GM04504 (cell line): ENCODE results near the gene FKRP.
A peak's percentile ranks its signal among the peaks of the same experiment; 100 is the strongest.
"Not testable (repeated sequence)": the region's sequence is repeated elsewhere in the genome, so short reads cannot be mapped to it uniquely, and the experiment has no call there.

Experiments used
- DNase-seq: peaks from one replicate; pipeline ENCODE4 v3.0.0-alpha.2; 2012; ENCODE audit warnings: low read depth

Gene FKRP

DNA sequence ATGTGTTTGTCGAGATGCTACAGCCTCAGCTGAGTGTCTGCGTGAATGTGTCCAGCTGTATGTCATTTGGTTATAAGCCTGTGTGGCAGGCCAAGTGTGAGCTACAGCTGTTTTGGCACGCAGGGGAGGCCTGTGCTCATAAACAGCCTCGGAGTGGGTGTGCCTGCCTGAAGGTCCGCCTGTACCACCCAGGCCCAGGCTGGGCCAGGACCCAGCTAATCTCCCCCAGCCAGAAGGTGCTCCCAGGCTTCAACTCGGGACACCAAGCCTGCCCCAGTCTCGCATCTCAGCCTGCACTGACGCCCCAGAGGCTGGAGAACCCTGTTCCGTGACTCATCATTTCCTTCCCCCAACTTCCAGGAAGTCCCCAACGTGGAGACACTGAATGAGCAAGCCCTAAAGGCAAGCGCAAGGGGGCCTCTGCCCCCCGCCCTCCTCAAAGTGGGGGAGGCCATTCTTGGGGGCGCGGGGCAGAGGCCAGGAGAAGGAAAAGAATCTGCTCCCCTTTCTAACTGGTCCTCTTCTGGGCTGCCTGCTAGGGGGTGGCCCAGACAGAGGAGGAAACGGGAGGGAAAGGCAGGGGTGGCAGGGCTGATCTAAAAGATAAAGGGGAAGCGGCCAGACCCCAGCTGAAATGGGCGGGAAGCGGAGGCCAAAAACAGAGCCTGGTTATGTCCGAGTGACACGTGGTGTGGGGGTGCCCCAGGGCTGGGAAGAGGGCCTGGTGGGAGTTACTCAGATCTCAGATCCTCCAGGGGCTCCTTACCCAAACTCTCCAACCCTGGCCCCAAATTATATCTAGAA, 40.6 kb downstream of the FKRP start:
- DNase-seq: peak; percentile 89

DNA sequence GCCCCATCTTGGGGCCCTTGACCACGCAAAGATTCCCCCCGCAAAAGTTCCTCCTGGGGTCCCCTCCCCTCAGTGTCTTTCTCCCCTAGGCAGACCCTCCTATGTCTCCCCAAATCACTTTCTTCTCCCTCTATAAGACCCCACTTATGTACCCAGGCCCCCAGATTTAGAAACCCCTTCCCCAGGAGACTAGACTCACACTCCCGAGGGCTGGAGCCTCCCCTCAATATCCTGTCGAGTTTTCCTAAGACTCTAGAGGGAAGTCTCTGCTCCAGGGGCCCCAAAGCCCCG, 41.1 kb downstream of the FKRP start:
- DNase-seq: no peak

DNA sequence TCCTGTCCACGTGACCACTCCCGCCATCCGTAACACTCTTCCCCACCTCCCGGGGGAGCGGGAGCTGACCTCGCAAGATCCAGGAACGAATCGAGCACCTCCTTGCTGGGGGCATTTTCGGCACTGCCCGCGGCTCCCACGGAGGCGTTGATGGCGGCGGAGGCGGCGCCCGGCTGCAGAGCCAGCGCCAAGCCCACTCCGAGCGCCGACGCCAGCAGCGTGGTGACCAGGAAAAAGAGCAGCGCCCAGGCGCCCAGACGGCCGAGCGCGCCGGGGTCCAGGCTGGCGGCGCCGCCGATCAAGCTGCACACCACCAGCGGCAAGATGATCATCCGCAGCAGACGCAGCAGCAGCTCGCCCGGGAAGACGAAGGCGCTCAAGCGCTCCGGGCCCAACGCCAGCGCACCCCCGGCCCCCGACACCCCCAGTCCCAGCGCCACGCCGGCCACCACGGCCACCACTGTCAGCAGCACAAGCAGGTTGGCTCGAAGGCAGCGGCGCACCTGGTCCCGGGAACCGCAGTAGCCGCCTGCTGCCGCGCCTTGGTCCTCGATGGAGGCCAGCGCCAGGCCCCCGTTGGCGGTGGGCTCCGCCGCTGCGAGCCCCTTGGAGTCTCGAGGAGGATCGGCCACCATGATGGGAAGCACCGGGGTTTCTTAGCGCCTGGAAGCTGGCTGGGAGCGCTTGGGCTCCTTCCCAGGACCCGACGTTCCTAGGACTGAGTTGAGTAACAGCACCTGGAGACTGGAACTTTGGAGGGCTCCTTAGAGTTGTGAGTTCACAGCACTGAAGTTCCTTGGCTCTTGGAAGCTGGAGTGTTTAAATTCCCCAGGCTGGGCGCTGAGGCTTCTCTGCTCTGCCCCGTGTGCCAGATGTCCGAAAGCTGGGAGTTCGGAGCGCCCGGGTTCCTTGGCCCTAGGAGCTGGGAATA, 41.7 kb downstream of the FKRP start:
- no peak for DNase-seq

DNA sequence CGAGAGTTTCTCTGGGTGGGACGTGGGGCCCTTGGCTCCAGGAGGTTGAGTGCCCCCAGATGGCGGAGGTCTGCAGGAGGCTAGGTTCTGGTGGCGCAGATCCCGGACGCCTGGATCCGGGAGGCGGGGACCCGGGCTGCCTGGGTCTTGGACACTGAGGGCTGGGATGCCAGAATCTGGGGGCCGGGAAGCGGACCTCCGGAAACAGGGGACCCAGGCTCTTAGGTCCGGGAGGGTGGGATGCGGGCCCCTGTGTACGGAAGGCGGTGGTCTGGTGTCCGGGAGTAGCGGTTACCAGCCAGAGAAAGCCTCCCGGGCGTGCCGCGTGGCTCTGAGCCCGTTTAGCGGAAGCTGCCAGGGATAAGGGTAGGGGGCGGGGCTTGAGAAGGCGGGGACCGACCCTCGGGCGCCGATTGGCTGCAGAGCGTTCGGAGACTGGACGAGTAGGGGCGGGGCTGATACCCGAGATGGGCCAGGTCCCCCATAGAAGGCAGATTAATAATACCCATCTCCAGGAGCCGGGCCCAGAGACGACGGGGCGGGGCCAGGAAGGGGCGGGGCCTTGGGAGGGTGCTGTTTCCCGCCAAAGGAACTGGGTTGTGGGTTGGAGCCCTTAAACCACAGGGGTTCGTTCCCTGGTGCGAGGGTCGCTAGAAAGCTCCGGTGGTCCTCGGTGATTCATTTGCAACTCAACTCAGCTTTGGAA, 42.6 kb downstream of the FKRP start, which contains the start of gene SLC1A5:
SLC1A5 (minus strand) TSS at position 333 of the 706 bp plus-strand sequence. CDS start 629 bp downstream, outside the sequence.
- peak; percentile 95 for DNase-seq

DNA sequence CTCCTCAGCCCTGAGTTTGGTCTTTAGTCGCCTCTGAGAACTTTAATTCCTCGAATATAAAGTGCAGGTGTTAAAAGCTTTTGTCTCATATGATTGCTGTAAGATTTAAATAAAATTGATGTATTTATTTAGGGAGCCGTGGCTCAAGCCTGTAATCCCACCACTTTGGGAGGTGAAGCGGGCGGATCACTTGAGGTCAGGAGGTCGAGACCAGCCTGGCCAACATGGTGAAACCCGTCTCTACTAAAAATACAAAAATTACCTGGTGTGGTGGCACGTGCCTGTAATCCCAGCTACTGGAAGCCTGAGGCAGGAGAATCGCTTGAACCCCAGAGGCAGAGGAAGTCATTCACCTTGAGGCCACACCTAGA, 43.1 kb downstream of the FKRP start:
- no peak for DNase-seq

DNA sequence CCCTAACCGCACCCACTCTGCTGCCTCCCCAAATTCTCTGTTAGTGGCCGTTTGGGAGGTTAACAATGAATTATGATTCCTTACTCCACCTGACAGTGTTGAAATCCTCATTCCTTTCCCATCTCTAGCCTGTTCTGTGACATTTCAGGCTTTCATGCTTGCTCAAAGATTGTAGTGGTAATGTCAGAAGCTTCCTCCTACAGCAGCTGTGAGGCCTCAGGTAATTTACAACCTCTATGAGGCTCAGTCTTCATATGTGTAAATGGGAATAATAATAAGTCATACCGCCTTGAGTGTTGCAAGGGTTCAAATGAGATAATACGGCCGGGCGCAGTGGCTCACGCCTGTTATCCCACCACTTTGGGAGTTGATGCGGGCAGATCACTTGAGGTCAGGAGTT, 43.5 kb downstream of the FKRP start:
- DNase-seq: no peak

DNA sequence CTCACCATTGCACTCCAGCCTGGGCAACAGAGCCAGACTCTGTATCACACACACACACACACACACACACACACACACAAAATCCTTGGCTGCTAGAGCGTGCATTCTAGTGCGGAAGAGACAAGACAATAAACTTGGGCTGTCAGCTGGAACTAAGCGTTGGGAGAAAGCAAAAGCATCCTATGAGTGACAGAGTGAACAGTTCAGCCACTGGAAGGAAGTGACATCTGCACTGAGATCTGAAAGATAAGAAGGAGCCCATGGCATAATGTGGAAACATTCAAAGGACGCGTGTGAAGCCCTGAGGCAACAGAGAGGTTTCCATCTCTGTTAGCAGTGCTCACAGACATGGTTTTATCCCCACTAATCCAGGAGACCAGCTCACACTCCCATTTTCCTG, 46.1 kb downstream of the FKRP start:
- no peak for DNase-seq

DNA sequence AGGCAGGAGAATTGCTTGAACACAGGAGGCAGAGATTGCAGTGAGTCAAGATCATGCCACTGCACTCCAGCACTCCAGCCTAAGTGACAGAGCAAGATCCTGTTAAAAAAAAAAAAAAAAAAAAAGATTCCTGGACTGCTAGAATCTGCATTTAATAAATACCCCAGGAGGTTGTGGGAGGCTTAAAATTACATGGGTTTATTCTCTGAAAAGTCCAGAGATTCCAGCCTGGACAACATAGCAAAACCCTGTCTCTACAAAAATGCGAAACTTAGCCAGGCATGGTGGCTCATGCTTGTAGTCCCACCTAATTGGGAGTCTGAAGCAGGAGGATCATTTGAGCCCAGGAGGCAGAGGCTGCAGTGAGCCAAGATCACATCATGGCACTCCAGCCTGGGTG, 52.0 kb downstream of the FKRP start:
- no peak for DNase-seq

DNA sequence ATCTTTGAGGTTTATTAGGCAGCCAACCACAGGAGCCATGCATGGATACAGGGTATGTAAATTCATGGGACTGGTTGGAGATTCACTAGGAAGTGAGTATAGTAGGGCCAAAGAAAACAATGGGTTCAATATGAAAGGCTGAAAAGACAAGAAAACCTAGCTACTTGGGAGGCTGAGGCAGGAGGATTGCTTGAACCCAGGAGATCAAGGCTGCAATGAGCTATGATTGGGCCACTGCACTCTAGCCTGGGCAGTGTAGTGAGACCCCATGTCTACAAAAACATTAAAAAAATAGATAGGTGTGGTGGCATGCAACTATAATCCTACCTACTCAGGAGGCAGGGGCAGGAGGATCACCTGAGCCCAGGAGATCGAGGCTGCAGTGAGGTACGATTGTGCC, 52.9 kb downstream of the FKRP start:
- no peak for DNase-seq

DNA sequence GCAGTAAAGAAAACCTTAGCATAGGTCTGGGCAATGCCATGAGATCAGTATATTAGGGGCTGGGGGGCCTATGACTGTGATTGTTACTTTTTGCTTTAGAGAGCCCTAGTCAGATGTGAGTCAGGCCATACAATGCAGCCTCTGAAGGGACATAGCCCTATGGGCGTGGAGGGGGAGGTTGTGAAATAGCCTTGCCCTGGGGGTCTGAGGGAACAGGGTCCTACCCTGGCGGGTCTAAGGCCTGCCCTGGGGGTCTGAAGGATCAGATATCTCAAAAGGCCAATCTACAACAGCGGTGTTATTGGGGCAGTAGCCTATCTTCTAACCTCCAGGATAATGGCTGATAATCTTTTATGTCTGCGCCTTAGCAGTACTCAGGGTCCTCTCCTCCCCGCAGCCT, 56.3 kb downstream of the FKRP start:
- DNase-seq: no peak

DNA sequence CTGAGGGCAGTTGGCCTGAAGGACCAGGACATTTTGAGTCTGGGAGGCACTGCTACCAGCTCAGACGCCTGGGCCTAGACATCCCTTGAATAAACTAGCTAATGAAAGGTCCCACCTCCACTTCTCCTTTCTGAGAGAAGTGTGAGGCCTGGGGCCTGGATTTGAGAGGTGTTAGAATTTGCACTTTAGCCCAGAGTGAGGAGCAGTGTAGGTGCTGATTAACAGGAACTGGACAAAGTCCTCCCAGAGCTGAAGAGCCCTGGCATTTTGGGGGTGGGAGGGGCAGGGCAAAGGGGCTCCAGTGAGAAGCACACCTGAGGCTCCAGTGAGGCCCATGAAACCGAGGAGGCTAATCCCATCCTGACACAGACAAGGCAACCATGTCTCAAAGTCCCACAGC, 57.7 kb downstream of the FKRP start:
- no peak for DNase-seq

DNA sequence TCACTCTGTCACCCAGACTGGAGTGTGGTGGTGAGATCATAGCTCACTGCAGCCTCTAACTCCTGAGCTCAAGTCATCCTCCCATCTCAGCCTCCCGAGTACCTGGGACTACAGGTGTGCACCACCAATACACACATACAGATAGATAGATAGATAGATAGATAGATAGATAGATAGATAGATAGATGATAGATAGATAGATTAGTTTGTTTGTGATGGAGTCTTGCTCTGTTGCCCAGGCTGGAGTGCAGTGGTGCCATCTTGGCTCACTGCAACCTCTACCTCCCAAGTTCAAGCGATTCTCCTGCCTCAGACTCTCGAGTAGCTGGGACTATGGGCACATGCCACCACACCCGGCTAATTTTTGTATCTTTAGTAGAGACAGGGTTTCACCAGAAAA, 58.6 kb downstream of the FKRP start:
- DNase-seq: not testable (repeated sequence)

DNA sequence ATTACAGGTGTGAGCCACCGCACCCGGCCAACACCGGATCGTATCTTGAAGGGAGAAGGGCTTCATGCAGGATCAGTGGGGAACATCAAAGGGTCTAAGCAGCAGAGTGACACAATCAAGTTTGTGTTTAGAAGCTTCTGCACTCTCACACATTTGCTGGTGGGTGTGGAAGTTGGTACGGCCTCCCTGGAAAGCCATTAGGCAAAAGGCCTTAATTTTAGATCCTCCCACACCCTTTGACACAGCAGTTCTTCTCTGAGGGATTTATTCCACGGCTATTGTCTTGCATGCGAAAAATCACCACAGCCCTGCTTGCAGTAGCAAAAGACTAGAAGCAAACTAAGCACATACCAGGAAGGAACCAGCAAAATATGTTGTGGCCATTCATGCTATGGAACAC, 60.8 kb downstream of the FKRP start:
- no peak for DNase-seq
